ENCODE data around the gene SPSB1. TPM values are rescaled to one million over a fixed set of nuclear protein-coding genes. Genes with fewer than 3 reads are reported as not detected.

Gene SPSB1
- total RNA-seq, 1 donor from 2014 or later = 5.6 TPM

GRCh38 chr1:9376430-9376829, 83.7 kb downstream of the SPSB1 start:
- Mint-ChIP-seq H3K27ac (no peak overlapping the region), H3K27me3 (peaks cover 3% of the 10 kb centered on the region), H3K9me3 (no peaks in the 10 kb centered on the region), H3K4me3 (no peak overlapping the region), H3K4me1 (ENCODE audit: unreplicated experiment) (peaks cover 37% of the 10 kb centered on the region), H3K36me3 (no peaks in the 10 kb centered on the region)
- TF ChIP-seq, protein P1, sequence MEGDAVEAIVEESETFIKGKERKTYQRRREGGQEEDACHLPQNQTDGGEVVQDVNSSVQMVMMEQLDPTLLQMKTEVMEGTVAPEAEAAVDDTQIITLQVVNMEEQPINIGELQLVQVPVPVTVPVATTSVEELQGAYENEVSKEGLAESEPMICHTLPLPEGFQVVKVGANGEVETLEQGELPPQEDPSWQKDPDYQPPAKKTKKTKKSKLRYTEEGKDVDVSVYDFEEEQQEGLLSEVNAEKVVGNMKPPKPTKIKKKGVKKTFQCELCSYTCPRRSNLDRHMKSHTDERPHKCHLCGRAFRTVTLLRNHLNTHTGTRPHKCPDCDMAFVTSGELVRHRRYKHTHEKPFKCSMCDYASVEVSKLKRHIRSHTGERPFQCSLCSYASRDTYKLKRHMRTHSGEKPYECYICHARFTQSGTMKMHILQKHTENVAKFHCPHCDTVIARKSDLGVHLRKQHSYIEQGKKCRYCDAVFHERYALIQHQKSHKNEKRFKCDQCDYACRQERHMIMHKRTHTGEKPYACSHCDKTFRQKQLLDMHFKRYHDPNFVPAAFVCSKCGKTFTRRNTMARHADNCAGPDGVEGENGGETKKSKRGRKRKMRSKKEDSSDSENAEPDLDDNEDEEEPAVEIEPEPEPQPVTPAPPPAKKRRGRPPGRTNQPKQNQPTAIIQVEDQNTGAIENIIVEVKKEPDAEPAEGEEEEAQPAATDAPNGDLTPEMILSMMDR (conservative IDR thresholded peaks at IDR 0.05) = no peak
- no peak for DNase-seq (ENCODE audit: extremely low spot score, unreplicated experiment)

DNA sequence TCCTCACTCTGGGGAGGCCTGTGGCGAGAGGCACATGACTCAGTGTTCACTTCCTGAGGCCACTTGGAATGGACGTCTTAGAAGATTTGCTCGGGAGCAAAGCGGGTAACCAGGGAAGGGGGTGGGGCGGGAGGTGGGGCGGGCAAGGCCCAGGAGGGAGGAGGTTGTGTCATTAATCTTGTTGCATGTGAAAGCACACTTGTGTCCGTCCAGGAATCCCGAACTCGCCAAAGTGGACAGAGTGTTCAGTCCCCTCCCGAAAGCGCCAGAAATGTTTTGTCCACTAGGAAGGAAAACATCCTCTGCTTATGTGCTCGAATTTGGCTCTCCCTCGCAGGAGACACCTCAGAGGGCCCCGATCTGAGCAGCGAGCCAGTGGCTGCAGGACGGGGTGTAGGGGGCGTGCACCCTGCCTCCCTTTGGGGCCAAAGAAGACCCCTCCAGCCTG, 84.2 kb downstream of the SPSB1 start:
- Mint-ChIP-seq H3K4me3 (no peak overlapping the region), H3K27ac (no peak overlapping the region), H3K4me1 (ENCODE audit: unreplicated experiment) (peaks cover 32% of the 10 kb centered on the region), H3K9me3 (no peaks in the 10 kb centered on the region), H3K36me3 (no peaks in the 10 kb centered on the region), H3K27me3 (peaks cover 3% of the 10 kb centered on the region)
- TF ChIP-seq, protein P1 (conservative IDR thresholded peaks at IDR 0.05) = no peak
- DNase-seq (ENCODE audit: extremely low spot score, unreplicated experiment) = no peak

DNA sequence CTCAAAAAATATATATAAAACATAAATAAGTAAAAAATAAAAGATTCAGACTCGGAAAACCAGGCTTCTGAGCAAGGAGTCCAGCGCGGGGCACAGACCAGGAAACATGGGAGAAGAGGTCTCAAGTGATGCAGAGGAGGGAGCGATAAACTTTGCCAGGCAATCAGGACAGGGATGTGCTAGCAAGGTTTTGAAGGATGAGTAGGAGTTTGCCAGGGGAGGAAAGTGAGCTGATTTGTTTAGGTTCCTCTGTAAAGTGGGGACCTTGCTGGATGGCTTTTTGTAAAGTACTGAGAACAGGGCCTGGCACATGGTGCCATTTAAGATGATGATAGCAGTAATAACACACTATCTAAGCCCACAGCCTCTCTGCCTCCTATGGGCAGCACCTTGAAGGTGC, 86.1 kb downstream of the SPSB1 start:
- no peak overlapping the region for H3K27ac Mint-ChIP-seq
- H3K27me3 Mint-ChIP-seq = peaks cover 6% of the 10 kb centered on the region
- peaks cover 20% of the 10 kb centered on the region for H3K4me1 Mint-ChIP-seq (ENCODE audit: unreplicated experiment)
- H3K4me3 Mint-ChIP-seq = no peak overlapping the region
- H3K9me3 Mint-ChIP-seq = no peaks in the 10 kb centered on the region
- TF ChIP-seq, protein P1 (conservative IDR thresholded peaks at IDR 0.05) = no peak
- no peak for DNase-seq (ENCODE audit: extremely low spot score, unreplicated experiment)
- no peaks in the 10 kb centered on the region for H3K36me3 Mint-ChIP-seq

- no peaks in the 10 kb centered on the region for H3K9me3 Mint-ChIP-seq
- H3K4me1 Mint-ChIP-seq (ENCODE audit: unreplicated experiment) = peaks cover 8% of the 10 kb centered on the region
- peaks cover 13% of the 10 kb centered on the region for H3K27me3 Mint-ChIP-seq
- H3K36me3 Mint-ChIP-seq = no peaks in the 10 kb centered on the region
- TF ChIP-seq, protein P1 (conservative IDR thresholded peaks at IDR 0.05) = no peak
- no peak overlapping the region for H3K27ac Mint-ChIP-seq
- no peak for DNase-seq (ENCODE audit: extremely low spot score, unreplicated experiment)
- no peak overlapping the region for H3K4me3 Mint-ChIP-seq
Measured at GRCh38 chr1:9380711-9381110, 88.0 kb downstream of the SPSB1 start.

- Mint-ChIP-seq H3K4me1 (ENCODE audit: unreplicated experiment) (no peaks in the 10 kb centered on the region), H3K9me3 (no peaks in the 10 kb centered on the region), H3K27me3 (peaks cover 14% of the 10 kb centered on the region), H3K4me3 (no peak overlapping the region), H3K27ac (no peak overlapping the region), H3K36me3 (no peaks in the 10 kb centered on the region)
- DNase-seq (ENCODE audit: extremely low spot score, unreplicated experiment) = no peak
- TF ChIP-seq, protein P1 (conservative IDR thresholded peaks at IDR 0.05) = no peak
Measured at GRCh38 chr1:9382643-9383491, 90.2 kb downstream of the SPSB1 start.
